ENCODE results near the gene PSME2. TPM values are rescaled to one million over a fixed set of nuclear protein-coding genes. Genes with fewer than 3 reads are reported as not detected.

The PSME2 gene
- total RNA-seq, 1 donor from 2014 or later: 53.6 TPM

DNA sequence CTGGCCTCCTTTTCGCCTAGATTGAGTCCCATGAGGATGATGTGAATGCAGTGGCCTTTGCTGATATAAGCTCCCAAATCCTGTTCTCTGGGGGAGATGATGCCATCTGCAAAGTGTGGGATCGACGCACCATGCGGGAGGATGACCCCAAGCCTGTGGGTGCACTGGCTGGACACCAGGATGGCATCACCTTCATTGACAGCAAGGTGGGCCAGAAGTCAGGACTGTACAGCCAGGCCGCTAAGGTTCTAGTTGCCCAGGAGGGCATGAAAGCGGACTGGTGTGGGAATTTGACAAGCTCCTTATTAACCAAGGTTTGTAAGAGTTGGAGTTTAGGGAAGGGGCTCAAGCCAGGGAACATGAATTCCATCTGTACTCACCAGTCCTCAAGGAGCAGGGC is 26.7 kb downstream of the PSME2 start:
- Mint-ChIP-seq H3K27ac (ENCODE audit: unreplicated experiment) (no peak overlapping the region), H3K9me3 (ENCODE audit: low read depth) (no peaks in the 10 kb centered on the region), H3K36me3 (ENCODE audit: low read depth) (peaks cover 29% of the 10 kb centered on the region), H3K4me3 (ENCODE audit: unreplicated experiment) (no peak overlapping the region), H3K27me3 (ENCODE audit: low read depth) (no peaks in the 10 kb centered on the region), H3K4me1 (ENCODE audit: low read depth) (peaks cover 16% of the 10 kb centered on the region)
- DNase-seq (ENCODE audit: low spot score): no peak
- no peak for TF ChIP-seq CTCF (IDR thresholded peaks at IDR 0.05)

GRCh38 chr14:24117179-24117578 is 29.2 kb downstream of the PSME2 start:
- TF ChIP-seq CTCF (IDR thresholded peaks at IDR 0.05): no peak
- no peak for DNase-seq (ENCODE audit: low spot score)
- H3K4me1 Mint-ChIP-seq (ENCODE audit: low read depth): peaks cover 21% of the 10 kb centered on the region
- H3K36me3 Mint-ChIP-seq (ENCODE audit: low read depth): peaks cover 19% of the 10 kb centered on the region
- no peak overlapping the region for H3K4me3 Mint-ChIP-seq (ENCODE audit: unreplicated experiment)
- H3K27me3 Mint-ChIP-seq (ENCODE audit: low read depth): no peaks in the 10 kb centered on the region
- no peak overlapping the region for H3K27ac Mint-ChIP-seq (ENCODE audit: unreplicated experiment)
- H3K9me3 Mint-ChIP-seq (ENCODE audit: low read depth): no peaks in the 10 kb centered on the region

DNA sequence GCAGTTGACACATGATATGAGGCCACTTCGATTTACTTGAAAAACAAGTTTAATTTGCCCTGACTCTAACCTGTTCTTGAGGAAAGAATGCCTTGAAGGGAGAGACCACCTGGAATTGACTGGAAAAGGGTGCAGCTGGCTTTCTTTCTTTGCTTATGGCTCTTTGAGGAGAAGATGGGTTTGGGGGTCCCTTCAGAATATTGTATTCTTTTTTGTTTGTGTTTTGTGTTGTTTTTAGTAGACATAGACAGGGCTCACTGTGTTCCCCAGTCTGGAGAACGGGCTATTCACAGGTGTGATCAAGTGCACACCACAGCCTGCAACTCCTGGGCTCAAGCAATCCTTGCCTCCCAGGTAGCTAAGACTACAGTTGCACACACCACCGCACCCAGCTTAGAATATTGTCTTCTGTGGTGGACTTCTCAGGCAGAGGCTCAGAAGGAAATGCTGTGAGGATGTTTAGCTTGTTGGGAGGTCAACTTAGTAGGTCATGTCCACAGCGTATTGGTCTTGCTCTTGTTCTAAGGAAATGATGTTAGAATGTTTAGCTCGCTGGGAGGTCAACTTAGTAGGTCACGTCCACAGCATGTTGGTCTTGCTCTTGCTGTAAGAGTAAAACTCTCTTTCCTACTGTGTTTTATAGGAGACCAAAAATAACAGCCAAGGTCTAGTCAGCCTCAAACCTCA is 30.1 kb downstream of the PSME2 start:
- TF ChIP-seq CTCF (IDR thresholded peaks at IDR 0.05): no peak
- peaks cover 17% of the 10 kb centered on the region for H3K36me3 Mint-ChIP-seq (ENCODE audit: low read depth)
- peak overlapping the region; percentile 24 for H3K4me3 Mint-ChIP-seq (ENCODE audit: unreplicated experiment)
- no peaks in the 10 kb centered on the region for H3K9me3 Mint-ChIP-seq (ENCODE audit: low read depth)
- H3K27me3 Mint-ChIP-seq (ENCODE audit: low read depth): no peaks in the 10 kb centered on the region
- no peak for DNase-seq (ENCODE audit: low spot score)
- H3K4me1 Mint-ChIP-seq (ENCODE audit: low read depth): peaks cover 21% of the 10 kb centered on the region
- H3K27ac Mint-ChIP-seq (ENCODE audit: unreplicated experiment): no peak overlapping the region

- no peak for DNase-seq (ENCODE audit: low spot score)
- Mint-ChIP-seq H3K36me3 (ENCODE audit: low read depth) (peaks cover 15% of the 10 kb centered on the region), H3K4me1 (ENCODE audit: low read depth) (peaks cover 21% of the 10 kb centered on the region), H3K9me3 (ENCODE audit: low read depth) (no peaks in the 10 kb centered on the region), H3K4me3 (ENCODE audit: unreplicated experiment) (peak overlapping the region; percentile 93), H3K27me3 (ENCODE audit: low read depth) (no peaks in the 10 kb centered on the region), H3K27ac (ENCODE audit: unreplicated experiment) (peak overlapping the region; percentile 99)
- TF ChIP-seq CTCF (IDR thresholded peaks at IDR 0.05): no peak
Observed at GRCh38 chr14:24115422-24116127, 30.8 kb downstream of the PSME2 start.

GRCh38 chr14:24114532-24115421 is 31.6 kb downstream of the PSME2 start, which contains the start of the genes DCAF11 and NRL:
DCAF11 (plus strand) TSS chr14:24114777; CDS start chr14:24115595, 818 bp downstream.
NRL (minus strand) TSS chr14:24114949; CDS start chr14:24082848, 32,101 bp downstream.
- DNase-seq (ENCODE audit: low spot score): peak; percentile 99
- Mint-ChIP-seq H3K9me3 (ENCODE audit: low read depth) (no peaks in the 10 kb centered on the region), H3K36me3 (ENCODE audit: low read depth) (peaks cover 15% of the 10 kb centered on the region), H3K4me1 (ENCODE audit: low read depth) (peaks cover 21% of the 10 kb centered on the region), H3K27me3 (ENCODE audit: low read depth) (no peaks in the 10 kb centered on the region), H3K27ac (ENCODE audit: unreplicated experiment) (peak within 1 kb of the TSS; percentile 99), H3K4me3 (ENCODE audit: unreplicated experiment) (peak within 1 kb of the TSS; percentile 93)
- TF ChIP-seq CTCF (IDR thresholded peaks at IDR 0.05): no peak
